Measurements from ENCODE around the gene PNMA6E.

DNA sequence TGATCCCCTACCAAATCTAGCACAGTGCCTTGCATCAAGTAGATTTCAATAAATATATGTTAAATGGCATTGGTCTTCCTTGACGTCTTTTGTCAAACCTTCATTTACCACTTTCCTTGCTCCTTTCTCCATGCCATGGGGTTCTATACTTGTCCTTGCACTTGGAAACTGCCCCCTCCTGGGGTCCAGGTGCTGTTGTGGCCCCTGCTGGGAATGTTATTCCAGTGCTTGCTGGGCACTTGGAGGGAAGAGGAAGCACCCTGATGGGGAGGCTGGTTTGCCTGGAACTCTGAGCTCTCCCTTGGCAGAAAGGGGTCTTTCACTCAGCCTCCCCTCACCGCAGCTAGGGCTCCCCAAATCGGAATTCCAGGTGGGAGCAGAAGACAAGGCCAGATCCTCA lies 48.3 kb downstream of the PNMA6E start:
- TF ChIP-seq POLR2A (conservative IDR thresholded peaks at IDR 0.05) (no peak), FOSL1 (tag; conservative IDR thresholded peaks at IDR 0.05) (no peak), SP1 (CRISPR knock-in tag; IDR thresholded peaks at IDR 0.05) (no peak), ZNF217 (CRISPR knock-in tag; IDR thresholded peaks at IDR 0.05) (no peak), IRF2 (CRISPR knock-in tag; IDR thresholded peaks at IDR 0.05) (no peak)
- TF ChIP-seq, protein P1, sequence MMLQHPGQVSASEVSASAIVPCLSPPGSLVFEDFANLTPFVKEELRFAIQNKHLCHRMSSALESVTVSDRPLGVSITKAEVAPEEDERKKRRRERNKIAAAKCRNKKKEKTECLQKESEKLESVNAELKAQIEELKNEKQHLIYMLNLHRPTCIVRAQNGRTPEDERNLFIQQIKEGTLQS (IDR thresholded peaks at IDR 0.05) = no peak
- TF ChIP-seq, protein P1 (CRISPR knock-in tag; conservative IDR thresholded peaks at IDR 0.05) = no peak
- TF ChIP-seq, protein P2, sequence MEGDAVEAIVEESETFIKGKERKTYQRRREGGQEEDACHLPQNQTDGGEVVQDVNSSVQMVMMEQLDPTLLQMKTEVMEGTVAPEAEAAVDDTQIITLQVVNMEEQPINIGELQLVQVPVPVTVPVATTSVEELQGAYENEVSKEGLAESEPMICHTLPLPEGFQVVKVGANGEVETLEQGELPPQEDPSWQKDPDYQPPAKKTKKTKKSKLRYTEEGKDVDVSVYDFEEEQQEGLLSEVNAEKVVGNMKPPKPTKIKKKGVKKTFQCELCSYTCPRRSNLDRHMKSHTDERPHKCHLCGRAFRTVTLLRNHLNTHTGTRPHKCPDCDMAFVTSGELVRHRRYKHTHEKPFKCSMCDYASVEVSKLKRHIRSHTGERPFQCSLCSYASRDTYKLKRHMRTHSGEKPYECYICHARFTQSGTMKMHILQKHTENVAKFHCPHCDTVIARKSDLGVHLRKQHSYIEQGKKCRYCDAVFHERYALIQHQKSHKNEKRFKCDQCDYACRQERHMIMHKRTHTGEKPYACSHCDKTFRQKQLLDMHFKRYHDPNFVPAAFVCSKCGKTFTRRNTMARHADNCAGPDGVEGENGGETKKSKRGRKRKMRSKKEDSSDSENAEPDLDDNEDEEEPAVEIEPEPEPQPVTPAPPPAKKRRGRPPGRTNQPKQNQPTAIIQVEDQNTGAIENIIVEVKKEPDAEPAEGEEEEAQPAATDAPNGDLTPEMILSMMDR (IDR thresholded peaks at IDR 0.05 in 2 of 3, conservative IDR thresholded peaks at IDR 0.05 in 1 of 3; ENCODE audit: insufficient read depth in 2 of 3, low read depth in 1 of 3, low read length in 3 of 3) = no peak

Data from K562 (cell line).